Peyer's patch (tissue), 4 donors: Measurements from ENCODE around the gene PRR33.

ENCODE experiments used
- POLR2A ChIP-seq, 2 donors: fragments of 450-650 bp; IDR thresholded peaks; one replicate each; pipeline ENCODE4 v1.5.1; 2017; ENCODE audit warnings: antibody characterized with exemption in 2 of 2, mild to moderate bottlenecking in 2 of 2, moderate library complexity in 2 of 2
- TF ChIP-seq, protein P1 (sequence below), 6 experiments: fragments of 450-650 bp in 4 of 6; fragments of 200-600 bp in 2 of 6; sonication (generic) in 1 of 6; IDR thresholded peaks; one replicate each; pipeline ENCODE4 v1.5.1; 2017 to 2019; ENCODE audit warnings: antibody characterized with exemption in 6 of 6, mild to moderate bottlenecking in 3 of 6, moderate library complexity in 1 of 6

- no peak for TF ChIP-seq POLR2A (IDR thresholded peaks at IDR 0.05)
- TF ChIP-seq, protein P1, sequence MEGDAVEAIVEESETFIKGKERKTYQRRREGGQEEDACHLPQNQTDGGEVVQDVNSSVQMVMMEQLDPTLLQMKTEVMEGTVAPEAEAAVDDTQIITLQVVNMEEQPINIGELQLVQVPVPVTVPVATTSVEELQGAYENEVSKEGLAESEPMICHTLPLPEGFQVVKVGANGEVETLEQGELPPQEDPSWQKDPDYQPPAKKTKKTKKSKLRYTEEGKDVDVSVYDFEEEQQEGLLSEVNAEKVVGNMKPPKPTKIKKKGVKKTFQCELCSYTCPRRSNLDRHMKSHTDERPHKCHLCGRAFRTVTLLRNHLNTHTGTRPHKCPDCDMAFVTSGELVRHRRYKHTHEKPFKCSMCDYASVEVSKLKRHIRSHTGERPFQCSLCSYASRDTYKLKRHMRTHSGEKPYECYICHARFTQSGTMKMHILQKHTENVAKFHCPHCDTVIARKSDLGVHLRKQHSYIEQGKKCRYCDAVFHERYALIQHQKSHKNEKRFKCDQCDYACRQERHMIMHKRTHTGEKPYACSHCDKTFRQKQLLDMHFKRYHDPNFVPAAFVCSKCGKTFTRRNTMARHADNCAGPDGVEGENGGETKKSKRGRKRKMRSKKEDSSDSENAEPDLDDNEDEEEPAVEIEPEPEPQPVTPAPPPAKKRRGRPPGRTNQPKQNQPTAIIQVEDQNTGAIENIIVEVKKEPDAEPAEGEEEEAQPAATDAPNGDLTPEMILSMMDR (IDR thresholded peaks at IDR 0.05), result no peak
Observed at GRCh38 chr11:1924181-1924580, 32.5 kb upstream of the PRR33 start.
